T-helper 2 cell (primary cell): ENCODE measurements around the gene RHOF.
"Not testable (repeated sequence)": the region's sequence is repeated elsewhere in the genome, so short reads cannot be mapped to it uniquely, and the experiment has no call there.

Experiments
- DNase-seq, 5 experiments: peaks; one replicate each; pipeline versions ENCODE4 v3.0.0 to v3.0.0-alpha.2; 2012 to 2022

Gene RHOF

DNA sequence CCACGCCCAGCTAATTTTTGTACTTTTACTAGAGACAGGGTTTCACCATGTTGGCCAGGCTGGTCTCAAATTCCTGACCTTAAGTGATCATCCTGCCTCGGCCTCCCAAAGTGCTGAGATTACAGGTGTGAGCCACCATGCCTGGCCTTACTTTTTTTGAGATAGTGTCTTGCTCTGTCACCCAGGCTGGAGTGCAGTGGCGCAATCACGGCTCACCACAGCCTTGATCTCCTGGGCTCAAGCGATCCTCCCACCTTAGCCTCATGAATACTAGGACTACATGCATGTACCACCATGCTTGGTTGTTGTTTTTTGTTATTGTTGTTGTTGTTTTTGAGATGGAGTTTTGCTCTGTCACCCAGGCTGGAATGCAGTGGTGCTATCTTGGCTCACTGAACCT is 47.9 kb downstream of the RHOF start:
- not testable (repeated sequence) for DNase-seq

GRCh38 chr12:121741743-121742142 is 51.7 kb downstream of the RHOF start:
- no peak for DNase-seq

DNA sequence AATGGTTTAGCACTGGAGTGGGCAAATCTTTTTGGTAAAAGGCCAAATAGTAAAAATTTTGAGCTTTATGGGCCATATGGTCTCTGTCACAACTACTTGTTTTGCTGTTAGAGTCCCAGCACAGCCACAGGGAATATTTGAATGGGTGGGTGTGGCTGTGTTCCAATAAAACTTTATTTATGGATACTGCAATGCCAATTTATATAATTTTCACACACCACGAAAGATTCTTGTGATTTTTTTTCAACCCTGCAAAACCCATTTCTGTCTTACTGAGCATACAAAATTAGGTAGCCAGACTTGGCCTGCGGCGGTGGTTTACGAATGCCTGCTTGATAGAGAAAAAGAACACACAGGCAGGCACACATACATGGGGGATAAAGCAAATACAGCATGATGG is 52.6 kb downstream of the RHOF start:
- DNase-seq, result no peak

- DNase-seq, result no peak
These were observed 55.1 kb downstream of the RHOF start for GRCh38 chr12:121738340-121738858.

DNA sequence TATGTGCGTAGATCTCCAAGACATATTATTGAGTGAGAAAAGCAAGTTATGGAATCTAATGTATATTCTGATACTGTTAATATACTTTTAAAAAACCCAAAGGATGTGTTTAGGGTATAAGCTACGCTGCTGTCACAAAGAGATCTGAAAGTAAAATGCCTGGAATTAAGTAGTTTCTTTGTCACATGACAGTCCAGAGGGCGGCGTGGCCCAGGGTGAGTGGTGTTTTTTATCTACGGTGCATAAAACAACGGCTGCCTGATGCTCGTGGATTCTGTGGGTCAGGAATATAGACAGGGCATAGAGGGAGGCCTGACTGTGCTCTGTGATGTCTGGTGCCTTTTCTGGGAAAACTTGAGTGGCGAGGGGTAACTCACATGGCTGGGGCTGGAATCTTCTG is 59.6 kb downstream of the RHOF start:
- no peak for DNase-seq

- DNase-seq, result no peak
These were observed 62.0 kb downstream of the RHOF start for GRCh38 chr12:121731473-121731872.

DNA sequence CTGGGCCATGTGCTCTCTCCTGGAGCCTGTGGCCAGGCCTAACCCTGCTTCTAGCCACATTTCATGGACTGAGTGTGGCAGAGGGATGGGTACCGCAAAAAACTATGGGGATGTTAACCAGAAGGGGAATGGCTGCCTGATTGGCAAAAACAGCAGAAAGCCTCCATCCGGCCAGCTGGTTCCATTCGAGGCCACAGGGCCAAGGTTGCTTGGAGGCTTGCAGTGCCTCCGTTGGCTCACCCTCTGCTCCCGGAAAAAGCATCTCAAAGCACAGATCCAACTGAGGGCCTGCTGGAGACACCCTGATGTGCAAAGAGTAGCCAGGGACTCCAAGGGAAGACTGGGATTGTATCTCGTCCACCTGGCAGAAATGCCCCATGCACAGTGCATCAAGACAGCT is 64.5 kb downstream of the RHOF start:
- no peak for DNase-seq
